PC-3 (cell line): ENCODE measurements around the gene STARD6. TPM values are rescaled to one million over a fixed set of nuclear protein-coding genes. Genes with fewer than 3 reads are reported as not detected.
"Not testable (repeated sequence)": the region's sequence is repeated elsewhere in the genome, so short reads cannot be mapped to it uniquely, and the experiment has no call there.

Experiments used
- ATAC-seq: fragments of 200-7000 bp; cut with Tn5 transposase; 2 replicates; pipeline ENCODE4 v1.9.1; 2020; ENCODE audit warnings: mild to moderate bottlenecking, moderate library complexity
- BruUV-seq: library from RNA; stranded (reverse); fragments of 400-500 nt; replicated peaks from 2 replicates; lab custom pipeline; 2021; lab: Mats Ljungman, UMichigan
- CTCF ChIA-PET: fragments of 300-600 bp; sonication (Branson Sonifier 250); formaldehyde crosslinking; loops from one replicate; lab custom pipeline; 2022; ENCODE audit warnings: antibody characterized with exemption; lab: Charles Lee
- POLR2A ChIA-PET: fragments of 300-600 bp; sonication (Branson Sonifier 250); formaldehyde crosslinking; loops from one replicate; lab custom pipeline; 2022; ENCODE audit warnings: antibody characterized with exemption; ENCODE audit not compliant: unreplicated experiment; lab: Charles Lee
- DNase-seq: peaks from one replicate; pipeline ENCODE4 v3.0.0-alpha.2; 2015
- H2AFZ ChIP-seq: fragments of 300-600 bp; sonication (generic); 2 replicates; pipeline ENCODE4 v1.6.0; 2016; ENCODE audit warnings: antibody characterized with exemption, low read length
- H3F3A ChIP-seq: fragments of 300-600 bp; sonication (generic); one replicate; pipeline ENCODE4 v1.6.0; 2017; ENCODE audit warnings: antibody characterized with exemption, low read length, control low read depth, mild to moderate bottlenecking; ENCODE audit not compliant: unreplicated experiment
- H3K27ac ChIP-seq: fragments of 300-600 bp; sonication (generic); 2 replicates; pipeline ENCODE4 v1.5.1; 2016; ENCODE audit warnings: mild to moderate bottlenecking, low read length
- H3K27me3 ChIP-seq: fragments of 300-600 bp; sonication (generic); 2 replicates; pipeline ENCODE4 v1.6.1; 2016; ENCODE audit warnings: low read length, mixed read lengths
- H3K36me3 ChIP-seq: fragments of 300-600 bp; sonication (generic); 2 replicates; pipeline ENCODE4 v1.6.1; 2016; ENCODE audit warnings: low read depth, mixed run types, low read length, mixed read lengths
- H3K4me1 ChIP-seq: fragments of 300-600 bp; sonication (generic); 2 replicates; pipeline ENCODE4 v1.5.1; 2016; ENCODE audit warnings: low read length; ENCODE audit not compliant: insufficient read depth
- H3K4me2 ChIP-seq: fragments of 300-600 bp; sonication (generic); 2 replicates; pipeline ENCODE4 v1.6.0; 2016; ENCODE audit warnings: low read length
- H3K4me3 ChIP-seq: fragments of 300-600 bp; sonication (generic); 2 replicates; pipeline ENCODE4 v1.5.1; 2016; ENCODE audit warnings: mild to moderate bottlenecking, low read length, mixed read lengths
- H3K79me2 ChIP-seq: fragments of 300-600 bp; sonication (generic); 2 replicates; pipeline ENCODE4 v1.6.1; 2017; ENCODE audit warnings: low read length, mixed read lengths
- H3K9ac ChIP-seq: fragments of 300-600 bp; sonication (generic); 2 replicates; pipeline ENCODE4 v1.6.0; 2016; ENCODE audit warnings: mild to moderate bottlenecking, low read length
- H3K9me2 ChIP-seq: fragments of 300-600 bp; sonication (generic); replicated peaks from 2 replicates; pipeline ENCODE4 v1.6.1; 2016; ENCODE audit warnings: mixed run types, low read length, mixed read lengths
- H3K9me3 ChIP-seq: fragments of 300-600 bp; sonication (generic); 2 replicates; pipeline ENCODE4 v1.6.1; 2016; ENCODE audit warnings: low read length, mixed read lengths
- H4K20me1 ChIP-seq: fragments of 300-600 bp; sonication (generic); 2 replicates; pipeline ENCODE4 v1.6.1; 2016; ENCODE audit warnings: low read length, mixed read lengths
- CTCF ChIP-seq: fragments of 300-600 bp; sonication (generic); conservative IDR thresholded peaks from 2 replicates; pipeline ENCODE4 v1.5.1; 2017; ENCODE audit warnings: antibody characterized with exemption, low read depth, mild to moderate bottlenecking, low read length
- EZH2 ChIP-seq: fragments of 300-600 bp; sonication (generic); IDR thresholded peaks from one replicate; pipeline ENCODE4 v1.6.1; 2017; ENCODE audit warnings: antibody characterized with exemption, mild to moderate bottlenecking, low read length; ENCODE audit not compliant: unreplicated experiment
- EZH2phosphoT487 ChIP-seq: fragments of 300-600 bp; sonication (generic); IDR thresholded peaks from 2 replicates; pipeline ENCODE4 v1.6.1; 2018; ENCODE audit warnings: mild to moderate bottlenecking, antibody characterized with exemption, low read length, borderline replicate concordance
- intact Hi-C: fragments of 100-400 bp; cut with micrococcal nuclease; formaldehyde crosslinking; loops from 2 replicates; pipeline ENCODE4 v1.9.0; 2023
- total RNA-seq: library from RNA; depleted of rRNA; stranded (reverse); fragments of >200 nt; gene quantifications from 2 replicates; pipeline ENCODE4 v1.2.3, GENCODE V29; 2014

Gene STARD6
- total RNA-seq, 1 experiment from 2014 or later, result not detected

GRCh38 chr18:54316071-54316820 is 41.4 kb downstream of the STARD6 start:
- TF ChIP-seq EZH2 (no peak), CTCF (peak; percentile 30; the same call in 1 of the 2 replicates), EZH2phosphoT487 (no peak)
- DNase-seq, result peak; percentile 60
- Histone ChIP-seq H2AFZ (no peak overlapping the region), H3K9me3 (no peaks in the 10 kb centered on the region), H3K27me3 (no peaks in the 10 kb centered on the region), H4K20me1 (no peaks in the 10 kb centered on the region), H3K36me3 (no peaks in the 10 kb centered on the region), H3K9me2 (no peaks in the 10 kb centered on the region), H3K9ac (no peak overlapping the region), H3K27ac (no peak overlapping the region), H3K79me2 (no peaks in the 10 kb centered on the region), H3K4me1 (peaks cover 13% of the 10 kb centered on the region; the same call in 1 of the 2 replicates), H3K4me3 (no peak overlapping the region), H3K4me2 (0 out of 2 replicates have a peak overlapping the region, but pooled peaks have one; percentile 2), H3F3A (no peaks in the 10 kb centered on the region)
- ChIA-PET POLR2A (interaction anchor here (1.0 kb wide), 1 partner anchor 13 kb away, joined by 8 read pairs; no protein-coding TSS in a partner anchor), CTCF (interaction anchor here (0.7 to 1.2 kb wide), 3 partner anchors 14 to 154 kb away, joined by 4 to 7 read pairs (median 4); partner anchors contain the start of genes C18orf54 and STARD6)
- ATAC-seq, result peak; percentile 89
- intact Hi-C loops, result no loop called here
- no TSS peak for BruUV-seq

- H3K36me3 ChIP-seq, H3K4me2 ChIP-seq, POLR2A ChIA-PET, H3F3A ChIP-seq, H3K9ac ChIP-seq, H3K79me2 ChIP-seq, H3K4me3 ChIP-seq, H3K4me1 ChIP-seq, H3K9me3 ChIP-seq, CTCF ChIA-PET, DNase-seq, H2AFZ ChIP-seq, H3K27me3 ChIP-seq, H3K27ac ChIP-seq, H4K20me1 ChIP-seq, ATAC-seq, intact Hi-C loops, H3K9me2 ChIP-seq, BruUV-seq: not testable (repeated sequence)
Observed at GRCh38 chr18:54309564-54309963, 48.1 kb downstream of the STARD6 start.

GRCh38 chr18:54303408-54303807 is 54.2 kb downstream of the STARD6 start:
- Histone ChIP-seq H3K9me2 (no peaks in the 10 kb centered on the region), H3K9ac (no peak overlapping the region), H2AFZ (no peak overlapping the region), H4K20me1 (no peaks in the 10 kb centered on the region), H3K9me3 (no peaks in the 10 kb centered on the region), H3K79me2 (no peaks in the 10 kb centered on the region), H3K4me3 (no peak overlapping the region), H3K27me3 (no peaks in the 10 kb centered on the region), H3K36me3 (no peaks in the 10 kb centered on the region), H3F3A (no peaks in the 10 kb centered on the region), H3K4me1 (no peaks in the 10 kb centered on the region), H3K27ac (no peak overlapping the region), H3K4me2 (no peak overlapping the region)
- intact Hi-C loops, result no loop called here
- no TSS peak for BruUV-seq
- ATAC-seq, result peak; percentile 71
- peak; percentile 3 for DNase-seq
- CTCF ChIA-PET, result no interaction called here
- POLR2A ChIA-PET, result no interaction called here
- no peak for TF ChIP-seq EZH2phosphoT487
- TF ChIP-seq CTCF, result no peak
- TF ChIP-seq EZH2, result no peak

GRCh38 chr18:54298991-54299390 is 58.7 kb downstream of the STARD6 start:
- H3K4me1 ChIP-seq, CTCF ChIA-PET, DNase-seq, H2AFZ ChIP-seq, H3K4me3 ChIP-seq, H4K20me1 ChIP-seq, H3K4me2 ChIP-seq, ATAC-seq, intact Hi-C loops, BruUV-seq, H3K79me2 ChIP-seq, H3F3A ChIP-seq, H3K36me3 ChIP-seq, H3K27me3 ChIP-seq, H3K9ac ChIP-seq, H3K9me2 ChIP-seq, H3K9me3 ChIP-seq, H3K27ac ChIP-seq: not testable (repeated sequence)
- POLR2A ChIA-PET, result interaction anchor here (0.5 to 0.6 kb wide), 2 partner anchors 20 to 312 kb away, joined by 5 to 10 read pairs; no protein-coding TSS in a partner anchor
